ENCODE data around the gene TMEM9.

The TMEM9 gene

DNA sequence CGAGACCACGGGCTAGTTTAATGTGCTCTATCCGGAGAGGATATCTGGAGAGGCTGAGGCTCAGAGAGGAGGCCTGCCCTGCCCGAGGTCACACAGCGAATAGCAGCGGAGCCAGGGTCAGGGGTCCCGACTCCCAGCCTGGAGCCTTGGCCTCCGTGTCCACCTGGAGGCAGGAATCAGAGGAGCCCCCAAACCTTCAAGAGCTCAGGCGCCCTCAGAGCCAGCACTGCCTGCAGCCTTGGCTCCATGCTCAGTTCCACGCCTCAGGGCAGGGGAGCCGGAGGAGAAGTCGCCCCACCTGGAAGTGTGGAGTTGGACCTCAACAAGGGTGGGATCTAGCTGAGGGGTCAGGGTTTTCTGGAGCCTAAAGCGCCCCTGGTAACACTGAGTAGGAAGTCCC, 25.3 kb downstream of the TMEM9 start:
- no peak overlapping the region for H3K4me3 ChIP-seq
- TF ChIP-seq CTCF (IDR thresholded peaks at IDR 0.05) = no peak
- no peak for DNase-seq (ENCODE audit: low spot score)
- H3K27ac ChIP-seq = no peak overlapping the region

- H3K4me3 ChIP-seq = no peak overlapping the region
- no peak for TF ChIP-seq CTCF (IDR thresholded peaks at IDR 0.05)
- DNase-seq (ENCODE audit: low spot score) = no peak
- no peak overlapping the region for H3K27ac ChIP-seq
Measured at GRCh38 chr1:201128476-201128875, 25.8 kb downstream of the TMEM9 start.

- no peak overlapping the region for H3K27ac ChIP-seq
- no peak for TF ChIP-seq CTCF (IDR thresholded peaks at IDR 0.05)
- no peak for DNase-seq (ENCODE audit: low spot score)
- H3K4me3 ChIP-seq = no peak overlapping the region
Measured at GRCh38 chr1:201127755-201128455, 26.4 kb downstream of the TMEM9 start.

GRCh38 chr1:201126832-201127754, 27.2 kb downstream of the TMEM9 start, which contains the start of gene ASCL5:
Gene ASCL5 (minus strand): TSS chr1:201127184. CDS start chr1:201115372, 11,812 bp downstream.
- Histone ChIP-seq H3K27ac (no peak within 1 kb of the TSS), H3K4me3 (no peak within 1 kb of the TSS)
- TF ChIP-seq CTCF (IDR thresholded peaks at IDR 0.05) = no peak
- no peak for DNase-seq (ENCODE audit: low spot score)

GRCh38 chr1:201126463-201126831, 27.8 kb downstream of the TMEM9 start:
- TF ChIP-seq CTCF (IDR thresholded peaks at IDR 0.05) = no peak
- no peak for DNase-seq (ENCODE audit: low spot score)
- no peak overlapping the region for H3K27ac ChIP-seq
- no peak overlapping the region for H3K4me3 ChIP-seq

DNA sequence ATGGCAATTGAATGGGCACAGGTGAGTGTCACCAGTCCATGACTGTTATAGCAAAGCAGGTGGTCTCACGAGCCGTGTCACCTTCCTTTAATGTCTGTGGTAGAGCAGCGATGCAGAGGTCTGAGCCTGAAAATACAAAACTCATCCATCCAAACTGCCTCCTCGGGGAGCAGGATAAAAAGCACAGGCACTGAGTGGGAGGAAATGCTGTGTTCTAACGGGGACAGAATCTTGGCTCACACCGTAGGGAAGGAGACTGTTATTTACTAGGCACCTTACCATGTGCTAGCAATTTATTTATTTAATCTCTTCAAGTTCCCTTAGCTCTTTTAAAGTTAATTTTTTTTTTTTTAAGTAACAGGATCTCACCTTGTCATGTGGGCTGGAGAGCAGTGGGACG, 28.5 kb downstream of the TMEM9 start:
- no peak for DNase-seq (ENCODE audit: low spot score)
- Histone ChIP-seq H3K27ac (no peak overlapping the region), H3K4me3 (no peak overlapping the region)
- TF ChIP-seq CTCF (IDR thresholded peaks at IDR 0.05) = no peak

Data from coronary artery (tissue), 2 donors.